ENCODE measurements around the gene PHF21A. TPM values are rescaled to one million over a fixed set of nuclear protein-coding genes. Genes with fewer than 3 reads are reported as not detected.

The PHF21A gene
- total and polyA plus RNA-seq, 2 of the 8 experiments (the other 6 are each of a cell fraction or from before 2014, with no cell fraction given) = 17.6 to 40.3 TPM

GRCh38 chr11:46125284-46125683 is 4.0 kb upstream of the PHF21A start:
- H4K20me1 ChIP-seq (replicated peaks in 1 of 2; ENCODE audit: control insufficient read depth in 1 of 2, insufficient read depth in 2 of 2, low read length in 2 of 2) = no peaks in the 10 kb centered on the region
- CTCF ChIA-PET (ENCODE audit: partially characterized antibody) = interaction anchor here (1.0 to 3.9 kb wide), 5 partner anchors 9 to 222 kb away, joined by 3 to 13 read pairs (median 3); partner anchors contain the start of gene DGKZ
- FAIRE-seq (no peak), DNase-seq (ENCODE audit: low read depth in 1 of 2, low spot score in 2 of 2) (no peak)
- no peak overlapping the region for H2AFZ ChIP-seq (ENCODE audit: low read length)
- no peak overlapping the region for H2BK20ac ChIP-seq (ENCODE audit: low read length)
- peaks cover 0 to 3% (median 1%) of the 10 kb centered on the region in 4 experiments; a peak in 2 of 7 replicates for H3K4me1 ChIP-seq (replicated peaks in 1 of 4; ENCODE audit: control insufficient read depth in 3 of 4, insufficient read depth in 4 of 4, low read length in 3 of 4)
- no peak overlapping the region for H3K4me2 ChIP-seq (ENCODE audit: insufficient read depth in 1 of 2, low read depth in 2 of 2, low read length in 2 of 2)
- no peak overlapping the region for H3K27ac ChIP-seq (ENCODE audit: low read depth, low read length)
- no peak overlapping the region for H2BK15ac ChIP-seq (ENCODE audit: low read length)
- no peak overlapping the region for H3K4me3 ChIP-seq (ENCODE audit: extremely low read depth in 1 of 4, insufficient read depth in 2 of 4, low read depth in 3 of 4, low read length in 4 of 4)
- no peak overlapping the region for H4K8ac ChIP-seq (ENCODE audit: extremely low read depth, insufficient read depth, low read length)
- no peak overlapping the region for H3K9ac ChIP-seq (replicated peaks in 1 of 4; ENCODE audit: extremely low read depth in 1 of 4, low read depth in 3 of 4, low read length in 3 of 4)
- H3K56ac ChIP-seq (replicated peaks; ENCODE audit: insufficient read length, low read depth, low read length) = no peak overlapping the region
- no peaks in the 10 kb centered on the region for H3K27me3 ChIP-seq (replicated peaks in 1 of 4; ENCODE audit: control insufficient read depth in 3 of 4, extremely low read depth in 1 of 4, insufficient read depth in 3 of 4, low read length in 3 of 4)
- H3K14ac ChIP-seq (ENCODE audit: insufficient read length) = no peak overlapping the region
- POLR2A ChIA-PET (ENCODE audit: partially characterized antibody) = interaction anchor here (0.6 to 2.2 kb wide), 4 partner anchors 17 to 329 kb away, joined by 3 to 8 read pairs (median 3); no protein-coding TSS in a partner anchor
- no peak overlapping the region for H3K23ac ChIP-seq (ENCODE audit: insufficient read length)
- peaks cover 0 to 2% of the 10 kb centered on the region in 2 experiments; a peak in 1 of 4 replicates for H3K79me2 ChIP-seq (ENCODE audit: control insufficient read depth in 1 of 2, insufficient read depth in 2 of 2, low read length in 2 of 2)
- no peaks in the 10 kb centered on the region for H3K79me1 ChIP-seq (ENCODE audit: low read depth, low read length)
- H4K91ac ChIP-seq (replicated peaks; ENCODE audit: insufficient read length, low read length) = no peak overlapping the region
- H2BK120ac ChIP-seq (replicated peaks; ENCODE audit: low read depth, low read length) = no peak overlapping the region
- peaks cover 2% of the 10 kb centered on the region; the same call in 1 of the 2 replicates for H3K23me2 ChIP-seq (ENCODE audit: low read depth, low read length)
- H2AK5ac ChIP-seq (ENCODE audit: low read depth, low read length) = no peak overlapping the region
- no peaks in the 10 kb centered on the region for H3K36me3 ChIP-seq (ENCODE audit: control insufficient read depth in 2 of 4, insufficient read depth in 4 of 4, low read length in 3 of 4)
- WGBS, 2 experiments (ENCODE audit: extremely low coverage in 1 of 2, insufficient coverage in 1 of 2, insufficient read length in 1 of 2, insufficient replicate concordance in 2 of 2, low coverage in 1 of 2, low lambda C conversion rate in 2 of 2, missing lambda C conversion rate in 1 of 2) = 97% methylated on average over 3 of the region's 3 CpGs; no CpG with 5 or more reads in 1 of the 2 experiments
- no peak overlapping the region for H2BK12ac ChIP-seq (ENCODE audit: low read depth, low read length)
- no peaks in the 10 kb centered on the region for H3K9me3 ChIP-seq (ENCODE audit: insufficient read depth in 2 of 2, low read depth in 1 of 2, low read length in 1 of 2)
- H4K5ac ChIP-seq (ENCODE audit: insufficient read length, low read depth, low read length) = no peak overlapping the region
- H3K18ac ChIP-seq (ENCODE audit: extremely low read depth, low read length) = no peak overlapping the region
- H3K4ac ChIP-seq (replicated peaks; ENCODE audit: insufficient read length, low read depth, low read length) = no peak overlapping the region
- no peak overlapping the region for H2BK5ac ChIP-seq (ENCODE audit: low read depth, low read length)
- TF ChIP-seq SIN3A (conservative IDR thresholded peaks at IDR 0.05 in 1 of 2, IDR thresholded peaks at IDR 0.05 in 1 of 2; ENCODE audit: low read depth in 1 of 2, low read length in 2 of 2) = no peak
- no peak for TF ChIP-seq CHD2 (IDR thresholded peaks at IDR 0.05; ENCODE audit: low read length)
- no peak for TF ChIP-seq ATF2 (IDR thresholded peaks at IDR 0.05; ENCODE audit: low read length)
- TF ChIP-seq TEAD4 (IDR thresholded peaks at IDR 0.05; ENCODE audit: low read depth, low read length) = no peak
- no peak for TF ChIP-seq BACH1 (IDR thresholded peaks at IDR 0.05; ENCODE audit: low read length)
- no peak for TF ChIP-seq ASH2L (IDR thresholded peaks at IDR 0.05; ENCODE audit: low read length)
- no peak for TF ChIP-seq PHF8 (conservative IDR thresholded peaks at IDR 0.05; ENCODE audit: low read depth, low read length)
- no peak for TF ChIP-seq GTF2F1 (IDR thresholded peaks at IDR 0.05; ENCODE audit: borderline replicate concordance, low read depth, low read length)
- no peak for TF ChIP-seq SP4 (IDR thresholded peaks at IDR 0.05; ENCODE audit: low read length)
- TF ChIP-seq TAF7 (optimal IDR thresholded peaks at IDR 0.05; ENCODE audit: borderline replicate concordance, low read depth, low read length) = no peak
- TF ChIP-seq TAF1 (IDR thresholded peaks at IDR 0.05; ENCODE audit: low read depth, low read length) = no peak
- TF ChIP-seq BCL11A (IDR thresholded peaks at IDR 0.05; ENCODE audit: low read depth in 2 of 2, low read length in 2 of 2) = no peak
- no peak for TF ChIP-seq HDAC2 (IDR thresholded peaks at IDR 0.05; ENCODE audit: borderline replicate concordance in 1 of 2, low read depth in 2 of 2, low read length in 2 of 2)
